H4 (cell line): ENCODE data around the gene GLCE. TPM values are rescaled to one million over a fixed set of nuclear protein-coding genes. Genes with fewer than 3 reads are reported as not detected.
"Not testable (repeated sequence)": the region's sequence is repeated elsewhere in the genome, so short reads cannot be mapped to it uniquely, and the experiment has no call there.

Experiments used
- DNase-seq: peaks from one replicate; pipeline ENCODE4 v3.0.0-alpha.2; 2015; ENCODE audit warnings: low spot score
- total RNA-seq: library from RNA; depleted of rRNA; stranded (reverse); fragments of >200 nt; shearing (Covaris generic); gene quantifications from 2 replicates; pipeline ENCODE4 v1.2.3, GENCODE V29; 2014

GLCE gene
- total RNA-seq, 1 experiment from 2014 or later, result 23.2 TPM

DNA sequence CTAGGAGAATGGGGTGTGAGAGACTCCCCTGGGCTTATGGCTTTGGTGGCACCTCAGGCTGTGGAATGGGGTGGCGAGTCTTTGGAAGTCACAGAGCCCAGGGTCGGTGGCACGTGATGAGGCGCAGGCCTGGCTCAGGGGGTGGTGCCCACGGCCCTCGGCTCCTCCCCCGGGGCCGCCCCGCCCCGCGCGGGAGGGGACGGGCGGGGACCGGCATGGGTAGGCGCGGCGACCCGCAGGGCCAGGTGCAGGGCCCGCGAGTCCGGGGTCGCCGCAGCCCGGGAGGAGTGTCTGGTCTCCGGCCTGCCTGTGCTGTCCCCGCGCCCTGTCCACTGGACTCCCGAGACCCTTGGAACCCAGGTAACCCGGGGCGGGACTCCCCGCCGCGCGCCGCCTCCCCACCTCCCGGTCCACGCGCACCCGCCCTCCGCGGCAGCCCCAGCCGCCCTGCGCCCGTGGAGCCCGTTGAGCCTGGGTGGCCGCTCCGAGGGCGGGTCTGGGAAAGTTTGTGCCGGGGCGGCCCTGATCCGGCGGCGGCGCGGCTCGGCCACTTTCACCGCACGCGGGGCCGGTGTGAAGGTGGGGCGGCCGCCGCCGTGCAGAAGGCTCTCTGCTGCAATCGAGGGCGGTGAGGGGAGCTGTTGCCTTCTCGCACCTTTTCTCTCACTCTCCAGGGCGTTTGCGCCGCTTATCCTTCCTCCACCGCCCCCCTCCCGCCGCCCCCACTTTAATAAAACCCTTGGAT is 138.4 kb downstream of the GLCE start, which contains the start of gene PAQR5:
Gene PAQR5, plus strand, starts transcription at position 216 of the 745 bp plus-strand sequence. CDS start 61,169 bp downstream, outside the sequence.
- DNase-seq, result no peak

DNA sequence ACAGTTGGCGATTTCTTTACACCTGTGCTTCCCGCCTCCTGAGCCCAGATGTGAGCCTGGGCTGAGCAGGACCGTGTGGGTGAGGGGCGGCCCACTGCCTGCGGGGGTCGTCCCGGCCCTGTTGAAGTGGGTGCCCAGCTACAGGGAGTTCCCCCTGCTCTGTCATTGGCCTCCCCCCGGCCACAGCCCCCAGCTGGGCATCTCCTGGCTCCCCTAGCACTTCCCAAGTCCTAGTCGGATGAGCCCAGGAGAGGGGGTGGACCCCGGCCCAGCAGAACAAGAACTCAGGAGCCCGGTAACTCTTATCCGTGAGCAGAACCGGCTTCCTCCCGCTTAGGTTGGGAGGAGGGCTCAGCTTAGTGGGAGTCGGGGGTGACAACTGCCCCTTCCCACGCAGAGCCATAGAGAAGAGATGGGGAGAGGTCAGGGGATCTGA is 139.0 kb downstream of the GLCE start:
- DNase-seq, result no peak

DNA sequence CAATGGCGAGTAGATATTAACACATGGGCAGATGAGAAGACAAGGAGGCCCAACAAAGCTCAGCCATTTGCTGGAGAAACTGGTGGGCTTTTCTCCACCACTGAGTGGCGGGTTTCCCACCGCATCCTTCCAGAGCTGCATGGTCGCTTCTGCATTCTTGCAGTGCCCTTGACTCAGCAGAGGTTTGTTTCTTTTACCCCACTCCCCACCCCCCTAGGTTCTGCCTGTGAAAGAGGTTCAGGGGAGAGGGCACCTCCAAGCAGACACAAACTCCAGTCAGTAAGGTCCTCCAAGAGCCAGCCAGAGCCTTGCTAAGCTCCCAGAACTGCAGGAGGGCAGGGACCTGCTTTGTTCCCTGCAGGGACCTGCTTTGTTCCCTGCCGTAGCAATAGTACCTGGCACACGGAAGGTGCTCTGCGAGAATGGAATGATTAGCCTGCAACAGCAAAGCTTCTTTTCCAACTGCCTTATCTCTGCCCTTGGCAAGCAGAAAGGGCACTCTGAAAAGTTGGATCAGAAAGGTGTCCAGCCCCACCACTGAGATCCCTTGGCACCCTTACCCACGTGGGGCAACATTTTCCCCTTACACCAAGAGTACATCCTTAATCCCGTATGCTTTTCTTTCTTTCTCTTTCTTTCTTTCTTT is 139.6 kb downstream of the GLCE start:
- DNase-seq, result no peak

DNA sequence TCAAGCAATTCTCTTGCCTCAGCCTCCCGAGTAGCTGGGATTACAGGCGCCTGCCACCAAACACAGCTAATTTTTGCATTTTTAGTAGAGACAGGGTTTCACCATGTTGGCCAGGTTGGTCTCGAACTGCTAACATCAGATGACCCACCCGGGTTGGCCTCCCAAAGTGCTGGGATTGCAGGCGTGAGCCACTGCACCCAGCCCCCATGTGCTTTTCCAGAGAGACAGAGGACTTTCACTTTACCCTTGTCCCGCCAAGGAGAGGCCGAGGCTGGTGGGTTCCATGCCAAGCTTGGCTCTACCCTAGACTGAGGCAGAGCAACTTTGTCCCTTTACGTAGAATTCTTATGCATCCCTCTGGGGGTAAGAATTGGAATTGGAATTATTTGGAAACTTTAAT is 140.7 kb downstream of the GLCE start:
- DNase-seq, result not testable (repeated sequence)

DNA sequence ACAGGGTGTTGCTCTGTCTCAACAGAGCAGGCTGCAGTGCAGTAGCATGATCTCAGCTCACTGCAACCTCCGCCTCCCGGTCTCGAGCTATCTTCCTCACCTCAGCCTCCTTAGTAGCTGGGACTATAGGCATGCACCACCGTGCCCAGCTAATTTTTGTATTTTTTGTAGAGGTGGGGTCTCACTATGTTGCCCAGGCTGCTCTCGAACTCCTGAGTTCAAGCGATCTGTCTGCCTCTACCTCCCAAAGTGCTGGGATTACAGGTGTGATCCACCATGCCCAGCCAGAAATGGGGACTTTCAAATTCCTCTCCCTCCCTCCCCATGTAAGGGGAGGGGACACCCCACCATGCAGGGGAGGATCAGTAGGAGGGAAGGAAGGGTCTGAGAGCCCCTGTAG is 141.7 kb downstream of the GLCE start:
- not testable (repeated sequence) for DNase-seq

DNA sequence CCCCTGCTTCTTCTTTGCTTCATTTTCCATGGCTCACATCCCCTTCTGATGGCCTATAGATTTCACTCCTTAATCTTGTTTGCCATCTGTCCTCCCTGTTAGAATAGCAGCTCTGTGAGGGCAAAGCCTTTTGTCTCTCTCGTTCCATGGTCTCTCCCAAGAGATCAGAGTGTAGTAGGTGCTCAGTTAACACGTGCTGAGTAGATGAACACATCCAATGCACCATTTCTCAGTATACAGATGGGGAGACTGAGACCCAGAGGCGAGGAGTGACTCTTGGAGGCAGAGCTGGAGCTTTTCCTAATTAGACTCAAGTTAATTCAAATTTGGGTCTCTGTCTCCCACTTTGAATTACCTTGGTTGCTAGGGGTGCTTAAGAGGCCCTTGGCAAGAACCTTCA is 142.5 kb downstream of the GLCE start:
- DNase-seq, result no peak

DNA sequence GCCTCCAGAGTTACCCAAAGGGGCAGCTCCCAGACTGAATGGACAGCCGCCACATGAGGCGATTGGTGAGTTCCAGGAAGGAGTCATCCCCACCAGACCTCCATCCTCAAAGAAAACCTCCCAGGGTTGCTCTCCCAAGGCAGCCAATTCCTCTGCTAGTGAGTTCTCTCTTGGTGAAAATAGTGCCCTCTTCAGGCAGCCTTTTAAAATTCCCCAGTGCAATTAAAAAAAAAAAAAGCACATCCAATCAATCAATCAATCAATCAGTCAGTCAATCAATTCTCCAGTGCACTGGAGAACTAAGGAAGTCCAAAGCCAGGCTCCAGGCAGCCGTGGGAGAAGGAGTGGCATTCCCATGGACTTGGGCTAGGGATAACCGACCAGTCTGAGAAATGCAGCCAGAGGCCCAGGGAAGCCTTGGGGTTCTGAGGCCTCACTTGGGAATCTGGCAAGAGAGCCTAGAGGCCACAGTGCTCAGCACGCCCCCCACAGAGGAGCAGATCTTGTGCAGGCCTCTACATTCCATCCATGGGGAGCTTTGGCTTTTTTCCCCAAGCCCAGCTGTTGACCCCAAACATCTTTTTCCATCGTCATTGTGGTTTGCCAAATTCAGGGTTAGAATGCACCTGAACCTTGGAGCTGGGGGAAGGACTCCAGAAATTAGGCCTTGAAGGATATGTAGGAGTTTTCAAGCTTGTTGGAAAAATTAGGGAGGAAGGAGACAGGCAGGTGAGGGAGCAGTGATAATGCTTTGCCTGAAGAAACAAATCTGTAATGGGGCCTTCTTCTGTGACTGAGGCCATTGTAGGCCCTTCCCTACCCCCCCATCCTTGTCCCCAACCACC is 143.1 kb downstream of the GLCE start:
- no peak for DNase-seq

DNA sequence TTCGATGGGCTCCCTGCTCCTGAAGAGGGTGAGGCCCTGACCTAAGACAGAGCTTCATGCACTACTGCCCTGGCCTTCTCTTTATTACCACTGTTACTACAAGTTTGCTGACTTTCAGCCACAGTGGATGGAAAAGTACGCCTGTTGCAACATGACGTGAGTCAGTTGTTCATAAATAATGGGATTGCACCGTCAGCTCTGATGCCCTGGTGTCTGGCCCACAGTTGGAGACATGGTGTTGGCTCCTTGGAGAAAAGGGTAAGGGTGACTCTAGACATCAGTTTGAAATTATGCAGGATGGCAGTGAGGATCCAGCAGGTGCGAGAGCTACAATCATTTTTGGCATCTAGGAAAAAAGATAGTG is 143.7 kb downstream of the GLCE start:
- DNase-seq, result peak; percentile 76

DNA sequence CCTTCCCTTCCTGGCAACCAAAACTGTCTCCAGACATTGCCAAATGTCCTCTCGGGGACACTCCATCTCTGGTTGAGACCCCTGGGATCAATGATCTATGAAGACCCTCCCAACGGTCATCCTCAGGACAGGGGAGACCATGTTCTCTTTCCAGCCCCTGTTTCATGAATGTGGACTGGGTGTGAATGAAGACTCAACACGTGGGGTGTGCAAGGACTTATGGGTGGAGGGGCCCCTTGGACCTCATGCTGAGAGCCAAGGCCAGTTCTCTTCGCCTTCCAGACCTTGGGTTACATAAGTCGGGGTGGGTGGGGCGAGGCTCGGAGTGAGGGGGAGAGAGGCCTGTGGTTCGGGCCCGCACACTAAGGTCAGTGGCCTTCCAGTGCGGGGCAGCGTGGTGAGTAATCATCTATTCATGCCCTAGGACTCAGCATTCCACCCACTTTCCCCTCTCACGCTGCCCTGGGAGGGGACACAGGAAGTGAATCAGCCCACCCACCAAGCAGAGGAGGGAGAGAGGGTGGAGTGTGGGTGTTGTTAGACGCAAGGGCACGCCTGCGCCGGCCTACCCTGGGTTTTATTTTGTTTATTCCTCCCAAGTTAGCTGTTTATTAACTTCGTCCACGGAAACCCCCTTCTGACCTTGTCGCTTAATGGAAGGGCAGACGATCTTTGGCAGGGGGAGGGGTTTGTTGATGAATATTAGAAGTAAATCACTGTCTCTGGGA is 144.9 kb downstream of the GLCE start:
- DNase-seq, result peak; percentile 91

DNA sequence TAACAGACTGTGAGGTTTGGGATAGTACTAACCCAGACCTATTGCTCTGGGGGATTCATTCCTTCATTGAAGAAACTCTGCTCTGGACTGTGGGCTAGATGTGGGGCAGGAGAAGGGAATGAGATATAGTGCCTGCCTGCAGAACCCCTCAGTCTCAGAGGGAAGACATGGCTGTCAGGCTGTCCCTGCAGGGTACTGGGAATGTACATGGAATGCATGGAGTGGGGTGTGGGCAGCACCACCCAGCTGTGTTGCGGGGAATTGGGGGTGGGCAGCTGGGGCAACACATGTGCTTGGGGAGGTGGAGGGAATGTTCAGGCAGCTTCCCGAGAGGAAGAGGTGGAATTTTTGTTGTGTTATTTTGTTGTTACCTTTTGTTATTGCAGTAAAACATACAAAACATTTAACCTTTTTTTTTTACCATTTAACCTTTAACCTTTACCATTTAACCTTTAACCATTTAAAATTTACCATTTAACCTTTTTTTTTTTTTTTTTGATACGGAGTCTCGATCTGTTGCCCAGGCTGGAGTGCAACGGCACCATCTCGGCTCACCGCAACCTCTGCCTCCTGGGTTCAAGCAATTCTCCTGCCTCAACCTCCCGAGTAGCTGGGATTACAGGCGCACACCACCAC is 145.6 kb downstream of the GLCE start:
- DNase-seq, result no peak

DNA sequence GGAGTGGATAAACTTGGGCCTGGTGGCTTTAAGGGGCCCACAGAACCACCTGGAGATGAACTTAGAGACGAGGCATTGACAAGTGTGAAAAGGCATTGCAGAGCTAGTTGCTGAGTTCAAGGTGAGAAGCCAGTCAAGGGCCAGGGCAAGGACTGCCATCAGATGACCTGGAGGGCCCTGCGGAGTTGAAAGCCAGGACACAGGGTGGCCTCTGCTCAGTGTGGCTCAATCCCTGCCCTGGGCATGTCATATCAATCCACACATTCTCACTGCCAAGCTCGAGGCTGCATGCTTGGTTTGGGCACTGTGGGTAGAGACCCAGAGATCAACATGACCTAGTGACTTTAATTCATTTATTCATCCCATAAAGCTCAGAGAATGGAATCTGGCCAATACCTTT is 147.5 kb downstream of the GLCE start:
- no peak for DNase-seq

DNA sequence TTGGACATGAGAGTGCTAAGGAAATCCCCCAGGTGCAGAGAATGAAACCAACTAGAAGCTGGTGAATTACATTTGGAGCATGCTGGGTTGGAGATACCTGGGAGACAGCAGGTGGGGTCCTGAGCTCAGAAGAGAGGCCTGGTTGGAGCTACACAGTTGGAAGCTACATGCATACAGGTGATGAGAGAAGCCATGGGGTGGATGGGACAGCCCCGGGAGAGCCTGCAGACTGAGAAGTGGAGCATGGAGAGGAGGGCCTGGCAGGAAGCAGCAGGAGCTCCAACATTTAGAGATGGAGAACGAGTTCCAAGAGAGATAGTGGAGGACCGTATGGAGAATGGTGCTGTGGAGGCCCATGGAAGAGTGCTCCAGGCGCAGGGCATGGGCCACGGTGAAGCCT is 148.5 kb downstream of the GLCE start:
- DNase-seq, result no peak

DNA sequence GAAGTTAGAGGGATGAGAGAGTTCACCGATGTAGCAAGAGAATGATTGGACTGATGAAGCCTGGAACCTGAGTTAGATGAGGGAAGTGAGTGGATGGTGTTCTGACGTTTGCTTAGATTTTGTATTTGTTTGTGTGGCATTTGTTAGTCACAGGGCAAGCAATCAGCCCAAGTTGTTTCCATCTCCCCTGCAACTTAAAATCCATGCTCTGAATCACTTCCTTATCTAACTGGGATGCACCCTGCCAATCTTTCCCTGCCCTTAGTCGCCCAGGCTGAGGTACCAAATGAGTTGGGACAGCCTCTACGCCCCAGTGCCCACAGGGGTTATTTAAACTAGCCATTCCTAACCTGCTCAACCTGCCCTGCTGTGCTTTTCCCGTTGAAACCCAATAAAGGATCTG is 150.9 kb downstream of the GLCE start:
- DNase-seq, result no peak

DNA sequence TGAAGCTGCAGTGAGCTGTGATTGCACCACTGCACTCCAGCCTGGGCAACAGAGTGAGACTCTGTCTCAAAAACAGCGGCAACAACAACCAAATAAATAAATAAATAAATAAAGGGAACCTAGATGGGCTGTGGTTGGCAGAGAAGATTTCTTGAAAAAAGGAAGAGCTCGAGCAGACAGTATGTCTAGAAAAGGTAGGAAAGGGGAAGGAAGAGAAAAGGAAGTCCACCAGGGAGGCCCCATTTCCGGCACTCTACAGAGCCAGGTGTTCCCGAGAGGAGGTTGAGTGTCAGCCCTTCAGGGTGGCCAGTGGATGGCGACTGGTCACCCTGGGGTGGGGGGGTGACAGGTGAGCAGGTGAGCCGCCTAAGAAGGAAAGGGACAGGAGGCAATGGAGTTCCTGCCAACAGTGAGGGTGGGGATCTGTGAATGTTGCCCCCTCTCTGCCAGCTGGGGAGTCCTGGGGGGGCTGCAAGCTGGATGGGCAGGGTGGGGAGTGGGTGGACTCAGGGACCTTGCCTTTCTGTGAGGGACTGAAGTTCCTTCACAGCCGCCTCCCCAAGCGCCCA is 153.1 kb downstream of the GLCE start:
- no peak for DNase-seq

DNA sequence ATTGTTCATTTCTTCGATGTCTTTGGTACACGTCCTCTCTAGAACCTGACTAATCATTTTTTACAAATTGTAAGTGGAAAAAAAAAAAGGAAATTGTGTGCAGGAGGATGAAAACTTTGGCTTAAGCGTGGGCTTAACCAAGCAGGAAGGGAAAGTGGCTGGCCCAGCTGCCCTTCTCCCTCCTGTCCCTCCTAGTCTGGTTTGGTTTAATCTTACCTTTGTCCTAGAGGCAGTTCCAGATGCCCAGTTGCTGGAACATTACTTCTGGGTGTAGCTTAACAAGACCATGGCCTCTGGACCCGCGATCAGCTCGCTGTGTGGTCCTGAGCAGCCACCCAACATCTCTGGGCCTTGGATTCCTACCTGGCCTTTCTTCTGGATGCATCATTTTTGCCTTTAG is 153.7 kb downstream of the GLCE start:
- DNase-seq, result no peak

DNA sequence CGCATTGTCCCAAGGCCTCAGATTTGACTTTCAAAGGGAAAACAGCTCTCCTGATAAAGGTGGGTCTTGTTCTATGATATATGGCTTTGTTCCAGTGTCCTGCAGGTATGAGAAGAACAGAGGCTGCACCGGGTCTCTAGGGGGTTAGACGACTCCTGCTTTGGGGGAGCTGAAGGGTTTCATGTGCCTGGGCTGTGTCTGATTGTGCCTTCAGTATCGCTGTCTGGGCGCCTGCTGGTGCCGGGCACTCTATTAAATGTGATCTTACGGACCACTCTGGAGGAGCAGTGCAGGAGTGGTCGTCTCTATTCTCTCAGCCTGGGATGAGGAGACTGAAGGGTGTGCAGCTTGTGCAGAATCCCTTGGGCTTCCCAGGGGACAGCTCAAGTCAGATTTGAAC is 154.3 kb downstream of the GLCE start:
- no peak for DNase-seq

DNA sequence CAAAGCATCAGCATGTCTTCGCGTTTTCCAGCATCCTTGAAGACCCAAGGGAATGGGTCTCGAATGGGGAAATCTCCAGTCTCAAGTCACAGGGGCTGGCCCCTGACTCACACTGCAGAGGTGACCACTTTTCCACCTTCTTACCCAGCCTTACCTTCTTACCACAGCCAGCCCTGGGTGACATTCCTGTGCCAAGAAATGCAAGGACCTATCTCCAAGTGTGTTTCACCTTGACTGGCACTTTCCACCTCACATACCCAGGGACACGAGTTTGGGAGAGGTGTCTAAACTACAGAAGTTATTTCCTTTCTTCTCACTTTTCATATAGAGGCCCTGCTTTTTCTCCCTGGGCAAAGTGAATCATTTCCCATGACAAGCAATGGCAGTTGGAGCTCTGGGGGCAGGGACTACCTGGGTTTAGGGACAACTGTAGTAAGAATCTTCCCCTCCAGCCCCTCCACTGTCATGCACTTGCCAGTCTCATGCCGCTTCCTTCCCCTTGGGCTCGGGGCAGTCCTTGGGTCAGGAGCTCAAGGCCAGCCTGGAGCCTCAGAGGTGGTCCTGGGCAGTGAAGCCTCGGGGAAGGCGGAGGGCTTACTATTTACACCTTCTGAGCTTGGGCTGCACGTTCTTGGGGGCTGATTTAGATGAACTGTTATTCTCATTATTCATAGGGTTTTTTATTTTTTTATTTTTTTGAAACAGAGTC is 155.1 kb downstream of the GLCE start:
- no peak for DNase-seq

DNA sequence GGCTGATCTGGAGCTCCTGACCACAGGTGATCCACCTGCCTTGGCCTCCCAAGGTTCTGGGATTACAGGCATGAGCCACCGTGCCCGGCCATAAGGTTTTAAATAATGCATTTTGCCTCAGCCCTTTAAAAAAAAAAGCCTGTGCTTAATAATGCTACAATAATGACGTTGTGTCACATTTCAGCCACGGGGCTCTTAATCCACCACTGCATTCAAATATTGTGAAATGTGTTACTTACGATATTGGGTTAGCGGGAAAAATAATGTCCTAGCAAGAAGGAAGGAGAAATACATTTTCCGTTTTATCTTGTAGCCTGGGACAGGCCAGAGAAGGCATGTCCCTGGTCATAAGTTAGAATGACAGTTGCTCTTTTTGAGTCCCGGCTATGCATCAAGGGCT is 155.9 kb downstream of the GLCE start:
- DNase-seq, result no peak

DNA sequence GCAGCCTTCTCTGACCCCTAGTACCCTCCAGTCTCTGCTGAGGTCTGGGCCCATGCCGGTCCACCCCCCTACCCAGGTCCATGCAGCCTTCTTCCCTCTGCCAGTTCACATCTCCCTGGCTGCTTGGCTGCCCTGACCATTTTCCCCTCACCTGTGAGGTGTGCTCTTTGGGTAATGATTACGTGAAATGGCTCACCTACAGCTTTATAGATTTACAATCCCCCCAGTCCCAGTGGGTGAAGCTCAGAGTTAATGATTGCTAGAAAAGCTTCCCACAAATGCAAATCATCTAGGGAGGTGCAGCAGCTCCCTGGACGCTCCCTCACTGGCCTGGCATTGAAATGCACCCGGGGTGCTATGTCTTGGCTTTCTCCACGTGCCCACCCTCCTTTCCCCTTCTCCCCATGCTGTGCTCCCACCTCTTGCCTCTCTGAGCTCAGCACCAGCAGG is 157.0 kb downstream of the GLCE start:
- DNase-seq, result no peak

DNA sequence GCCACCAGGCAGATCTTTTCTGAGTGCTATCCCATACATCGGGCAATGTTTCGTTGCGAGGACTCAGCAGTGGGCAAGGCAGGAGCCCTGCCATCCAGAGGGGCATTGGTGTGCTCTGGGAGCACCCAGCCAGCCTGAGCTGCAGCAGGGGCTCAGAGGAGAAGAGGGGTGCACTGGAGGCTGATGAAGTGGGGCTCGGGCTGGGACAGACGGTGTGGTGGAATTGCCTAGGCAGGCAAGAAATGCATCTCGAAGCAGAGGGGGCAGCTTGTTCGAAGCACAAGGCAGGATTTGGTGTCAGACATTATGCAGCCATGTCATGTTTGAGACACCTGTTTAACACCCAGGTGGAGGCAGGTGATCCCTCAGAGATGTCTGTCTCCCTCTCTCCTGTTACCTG is 157.6 kb downstream of the GLCE start:
- DNase-seq, result no peak
